Activated CD4-positive, alpha-beta T cell treated with anti-CD3 and anti-CD28 coated beads, Interleukin-2, Interleukin-6, amounts not matched to agents 100 ng/mL and 50 ng/mL, durations not matched to agents 16 hours and 8 hours (primary cell): ENCODE data around the gene NEK6.

Experiments
- DNase-seq: peaks from one replicate; pipeline ENCODE4 v3.0.0-alpha.2; 2020

Gene NEK6

DNA sequence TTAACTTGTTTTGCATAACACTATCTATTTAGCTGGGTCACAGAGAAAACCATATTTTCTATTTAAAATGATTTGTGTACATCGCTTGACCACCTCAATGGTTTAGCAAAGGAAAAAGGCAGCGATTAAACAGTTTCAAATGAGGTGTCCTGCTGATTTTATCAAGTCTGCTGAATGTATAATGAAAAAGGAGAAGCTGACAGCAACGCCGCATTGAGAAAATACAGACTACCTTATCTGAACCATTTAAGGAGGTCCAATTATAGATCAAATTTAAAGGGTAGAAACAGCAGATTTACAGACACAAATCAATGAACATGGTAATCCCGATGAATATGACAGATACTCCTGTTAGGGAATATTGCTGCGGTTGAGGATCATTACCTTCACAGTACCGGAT lies 127.9 kb downstream of the NEK6 start:
- no peak for DNase-seq

DNA sequence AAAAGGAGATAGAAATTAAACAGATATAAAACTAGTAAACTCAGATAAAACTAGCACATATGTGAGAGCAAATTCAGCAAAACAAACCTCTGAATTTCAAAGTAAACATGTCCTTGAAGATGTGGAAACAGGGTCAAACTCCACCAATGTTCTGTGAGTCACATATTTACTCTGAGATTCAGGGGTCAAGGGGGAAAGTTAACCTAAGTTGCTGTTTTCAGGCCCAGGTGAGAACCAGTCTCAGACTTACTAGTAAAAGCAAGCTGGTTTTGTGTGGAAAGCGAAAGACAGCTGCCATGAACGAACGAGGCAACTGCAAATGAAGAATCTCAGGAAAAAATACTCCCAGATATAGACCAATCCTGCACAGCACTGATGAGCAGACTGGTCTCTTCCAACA lies 128.5 kb downstream of the NEK6 start:
- no peak for DNase-seq

DNA sequence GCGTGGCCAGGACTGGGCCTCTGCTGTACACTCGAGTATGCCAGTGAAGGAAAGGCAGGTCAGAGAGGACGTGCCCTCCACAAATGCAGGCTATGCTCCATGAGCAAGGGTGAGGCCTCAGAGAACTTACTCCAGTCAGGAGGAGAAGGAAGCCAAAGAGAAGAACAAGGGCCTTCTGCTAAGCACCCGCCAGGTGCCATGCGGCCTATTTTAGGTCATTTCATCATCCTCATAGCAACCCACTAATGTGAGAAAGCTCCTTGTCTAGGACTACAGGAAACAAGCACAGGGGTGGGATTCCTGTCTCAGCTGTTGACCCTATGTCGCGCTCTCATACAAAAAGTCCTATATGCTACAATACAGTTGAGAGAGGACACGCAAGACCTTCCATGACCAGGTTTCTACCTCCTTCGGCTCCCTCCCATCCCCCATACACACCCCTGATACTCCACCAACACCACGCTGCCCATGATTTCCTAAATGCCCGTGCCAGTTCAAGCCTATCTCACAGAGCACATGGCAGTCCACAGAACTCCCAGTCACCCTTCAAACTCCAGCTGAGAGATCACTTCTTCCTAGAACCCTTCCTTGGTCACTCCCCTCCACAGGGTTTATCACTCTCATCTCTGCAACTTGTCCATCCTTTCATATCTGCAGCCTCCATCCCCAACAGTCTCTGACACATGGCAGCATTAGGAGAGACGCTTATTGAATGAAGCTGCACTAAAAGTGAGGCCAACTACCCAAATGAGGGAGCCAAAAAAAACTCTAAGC lies 130.7 kb downstream of the NEK6 start:
- no peak for DNase-seq

DNA sequence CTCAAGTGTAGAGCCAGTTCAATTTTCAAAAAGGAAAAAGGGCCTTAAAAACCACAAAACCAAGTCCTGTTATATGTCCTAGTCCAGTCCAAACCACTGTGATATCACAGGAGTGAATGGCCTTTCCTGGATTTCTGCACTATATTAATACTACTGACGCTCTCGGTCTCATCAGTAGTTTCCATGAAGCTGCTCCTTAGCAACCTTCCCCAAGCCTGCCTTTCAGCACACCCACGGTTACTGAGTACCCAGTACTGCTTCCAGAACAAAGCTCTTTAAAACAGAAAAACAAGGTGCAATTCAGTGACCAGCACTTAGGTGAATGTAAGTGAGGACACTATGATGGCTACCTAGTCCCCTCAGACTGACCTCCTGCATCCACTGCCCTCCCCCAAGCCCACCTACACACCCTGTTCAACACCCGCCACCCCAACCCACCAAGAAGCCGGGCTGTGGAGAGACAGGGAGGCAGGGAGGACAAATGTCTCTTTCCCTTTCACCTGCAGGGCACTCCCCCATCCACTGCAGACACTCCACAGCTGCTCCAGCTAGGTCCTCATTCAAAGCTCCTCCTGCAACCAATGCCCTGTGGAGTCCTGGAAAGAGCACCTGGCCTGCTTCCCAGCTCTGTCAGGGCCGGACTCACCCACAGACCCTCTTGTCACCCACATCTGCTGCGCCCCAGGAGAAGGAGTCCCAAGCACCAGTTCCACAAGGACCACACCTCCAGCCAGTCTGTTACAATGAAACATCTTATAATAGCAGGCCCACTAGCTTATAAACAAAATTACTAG lies 131.6 kb downstream of the NEK6 start:
- DNase-seq = no peak

DNA sequence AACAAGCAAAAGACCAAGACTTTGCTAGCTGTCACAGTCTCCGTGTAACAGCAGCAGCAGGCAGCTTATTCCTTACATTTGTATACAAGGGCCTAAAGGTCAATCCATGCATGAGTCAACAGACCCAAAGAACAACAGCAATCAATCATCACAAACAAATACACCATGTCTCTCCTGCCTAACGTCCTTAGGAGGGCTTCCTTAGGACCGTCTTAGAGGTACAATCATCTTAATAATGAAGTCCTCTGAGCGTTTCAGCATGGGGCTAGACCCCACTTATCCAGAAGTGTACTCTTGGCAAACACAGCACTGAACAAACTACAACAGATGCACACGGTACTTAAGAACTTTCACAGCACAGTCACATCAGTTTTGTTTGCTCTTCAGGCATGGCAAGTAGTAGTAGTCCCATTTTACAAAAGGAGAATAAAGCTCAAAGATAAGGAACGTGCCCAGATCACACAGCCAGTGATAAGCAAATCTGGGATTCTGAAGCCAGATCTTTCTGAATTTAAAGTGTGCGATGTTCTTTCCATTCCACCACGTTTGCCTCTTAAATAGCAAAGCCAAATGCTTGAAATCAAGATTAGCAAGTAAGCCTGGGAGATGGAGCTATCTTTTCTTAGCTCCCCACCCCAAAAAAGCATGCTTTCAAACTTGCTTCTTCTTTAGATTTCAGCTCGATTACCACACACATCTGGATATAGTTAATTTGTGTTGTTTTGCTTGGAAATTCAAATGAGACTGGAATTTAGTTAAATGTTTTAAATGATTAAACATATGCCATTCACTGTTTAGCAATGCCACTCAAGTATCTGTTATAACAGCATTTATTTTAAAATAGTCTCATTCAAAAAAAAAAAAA lies 133.3 kb downstream of the NEK6 start:
- DNase-seq = no peak

DNA sequence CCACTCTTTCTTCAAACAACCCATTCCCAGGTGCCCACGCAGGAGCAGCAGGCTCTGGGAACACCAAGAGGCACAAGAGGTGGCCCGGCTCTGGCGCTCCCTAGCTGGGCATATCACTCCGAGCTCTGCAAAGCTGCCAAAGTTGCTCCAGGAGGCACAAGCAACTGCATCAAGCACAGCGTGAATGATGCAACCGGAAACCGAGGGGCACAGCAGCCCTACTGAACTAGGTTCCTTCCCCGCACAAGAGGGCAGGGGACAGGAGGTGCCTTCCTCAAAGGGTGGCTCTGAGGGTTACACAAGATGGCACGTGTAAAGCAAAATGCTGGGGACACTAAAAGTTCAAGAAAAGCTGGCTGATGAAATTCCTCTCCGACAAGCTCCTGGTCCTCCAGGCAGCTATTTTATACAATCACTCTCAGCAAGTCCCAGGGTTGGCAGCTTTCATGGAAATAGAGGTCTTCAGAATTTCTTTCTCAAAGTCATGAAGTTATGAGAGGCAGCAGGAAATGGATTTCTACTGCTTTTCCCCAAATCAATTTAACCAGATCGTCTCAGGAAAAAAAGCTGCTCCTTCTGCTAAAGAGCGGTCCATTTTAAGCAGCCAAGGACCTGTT lies 134.6 kb downstream of the NEK6 start:
- no peak for DNase-seq

DNA sequence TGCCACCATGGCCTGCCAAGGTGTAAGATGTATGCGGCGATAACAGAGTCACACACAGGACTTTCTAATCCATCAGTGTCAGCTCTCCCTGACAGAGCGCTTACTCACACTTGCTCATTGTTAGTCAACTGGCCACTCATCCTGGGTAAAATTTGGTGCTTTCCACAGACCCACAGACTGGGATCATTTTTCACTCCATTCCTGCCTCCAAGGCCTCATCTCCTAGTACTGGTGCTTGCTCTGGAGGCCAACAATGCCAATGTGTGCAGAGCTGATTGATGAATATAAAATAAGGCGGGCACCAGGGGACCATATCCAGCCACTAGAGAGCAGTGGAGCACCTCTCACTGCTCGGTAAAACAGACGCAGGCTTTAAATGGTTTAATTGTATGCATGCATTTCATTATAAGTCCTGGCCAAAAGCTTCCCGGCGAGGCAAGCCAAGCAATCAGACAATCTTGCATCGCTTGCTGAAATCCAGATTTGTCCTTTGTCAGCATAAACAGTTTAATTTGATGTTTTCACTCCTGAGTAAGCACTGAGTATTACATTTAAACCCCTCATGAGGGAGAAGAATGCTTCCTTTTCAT lies 135.2 kb downstream of the NEK6 start:
- DNase-seq = peak; percentile 25

DNA sequence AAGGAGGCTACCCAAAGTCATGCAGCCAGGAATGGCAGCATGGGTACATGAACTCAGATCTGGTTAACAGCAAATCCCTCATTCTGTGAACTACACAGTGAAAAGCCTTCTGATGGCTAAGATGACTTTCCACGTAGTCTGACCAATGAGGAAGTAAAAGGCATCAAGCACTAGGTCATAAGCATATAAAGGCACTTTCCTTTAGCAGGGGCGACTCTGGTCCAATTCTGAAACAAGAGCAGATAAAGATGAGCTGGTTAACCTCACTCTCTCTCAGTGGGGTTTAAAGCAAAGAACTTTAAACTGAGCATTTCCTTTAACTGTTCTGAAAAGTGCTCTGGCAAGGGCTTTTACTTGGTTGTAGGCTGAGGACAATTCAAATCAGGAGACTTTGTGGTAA lies 136.4 kb downstream of the NEK6 start:
- DNase-seq = peak; percentile 66

DNA sequence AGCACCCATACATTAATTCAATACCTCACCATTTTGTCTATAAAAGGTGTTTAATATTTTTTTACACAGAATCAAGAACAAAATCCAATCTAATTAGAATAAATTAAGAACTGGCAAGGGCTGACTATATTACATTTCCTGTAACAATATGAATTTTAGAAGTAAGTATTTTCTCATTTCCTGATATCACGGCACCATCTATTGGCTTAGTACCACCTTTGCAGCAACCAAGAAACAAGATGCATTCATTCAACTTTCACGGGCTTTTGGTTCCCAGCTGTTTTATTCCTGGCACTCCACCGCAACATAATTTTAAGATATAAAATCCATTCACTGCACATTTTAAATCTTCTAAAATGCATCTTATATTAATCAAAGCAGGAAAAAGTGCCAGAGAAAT lies 136.8 kb downstream of the NEK6 start:
- no peak for DNase-seq

DNA sequence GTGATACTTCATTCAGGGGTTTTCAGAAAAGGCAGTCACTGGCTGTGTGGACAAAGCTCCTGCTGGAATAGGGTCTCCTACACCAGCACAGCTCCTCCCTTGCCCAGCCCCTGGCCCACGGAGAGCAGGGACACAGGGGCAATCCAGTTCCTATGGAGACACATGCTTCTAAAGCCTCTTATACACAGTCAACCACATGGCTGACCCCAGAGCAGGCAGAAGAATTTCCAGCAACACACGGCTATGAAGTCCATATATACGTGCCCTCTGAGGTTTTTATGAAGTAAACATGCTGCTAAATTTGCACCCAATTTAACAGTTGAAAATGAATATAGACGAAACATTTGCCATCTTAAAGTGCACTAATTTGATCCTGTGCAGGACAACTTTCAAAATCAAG lies 138.1 kb downstream of the NEK6 start:
- DNase-seq = no peak

DNA sequence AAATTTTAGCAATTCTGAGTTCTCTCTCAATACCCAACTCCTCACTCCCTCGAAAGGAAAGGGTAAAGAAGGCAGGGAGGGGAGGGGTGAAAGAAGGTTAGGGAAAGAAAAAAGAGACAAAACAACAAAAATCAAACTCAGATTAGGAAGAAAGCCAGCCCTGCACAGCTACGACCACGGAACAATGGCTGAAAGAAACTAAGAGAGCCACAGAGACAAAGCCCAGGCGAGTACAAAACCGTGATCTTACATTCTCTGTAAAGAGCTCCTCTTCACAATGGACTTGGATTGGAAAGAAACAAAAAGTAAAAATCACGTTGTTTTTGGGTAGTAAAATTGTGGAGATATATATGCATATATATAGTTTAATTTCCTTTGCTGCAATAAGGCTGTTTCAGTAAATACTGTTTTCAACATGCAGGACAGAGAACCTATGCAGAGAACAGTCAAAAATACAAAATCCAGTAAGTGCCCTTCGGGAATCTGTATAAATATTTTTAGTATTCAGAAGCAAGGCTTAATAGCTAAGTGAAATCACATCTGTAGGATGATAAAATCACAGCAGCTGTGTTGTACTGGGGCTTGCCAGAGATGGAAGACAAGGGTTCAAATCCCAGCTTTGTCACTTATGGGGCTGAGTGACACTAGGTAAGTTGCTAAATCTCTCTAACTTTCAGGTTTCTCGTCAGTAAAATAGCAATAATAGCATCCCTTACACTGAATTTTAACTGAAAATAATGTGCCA lies 140.6 kb downstream of the NEK6 start:
- DNase-seq = no peak

DNA sequence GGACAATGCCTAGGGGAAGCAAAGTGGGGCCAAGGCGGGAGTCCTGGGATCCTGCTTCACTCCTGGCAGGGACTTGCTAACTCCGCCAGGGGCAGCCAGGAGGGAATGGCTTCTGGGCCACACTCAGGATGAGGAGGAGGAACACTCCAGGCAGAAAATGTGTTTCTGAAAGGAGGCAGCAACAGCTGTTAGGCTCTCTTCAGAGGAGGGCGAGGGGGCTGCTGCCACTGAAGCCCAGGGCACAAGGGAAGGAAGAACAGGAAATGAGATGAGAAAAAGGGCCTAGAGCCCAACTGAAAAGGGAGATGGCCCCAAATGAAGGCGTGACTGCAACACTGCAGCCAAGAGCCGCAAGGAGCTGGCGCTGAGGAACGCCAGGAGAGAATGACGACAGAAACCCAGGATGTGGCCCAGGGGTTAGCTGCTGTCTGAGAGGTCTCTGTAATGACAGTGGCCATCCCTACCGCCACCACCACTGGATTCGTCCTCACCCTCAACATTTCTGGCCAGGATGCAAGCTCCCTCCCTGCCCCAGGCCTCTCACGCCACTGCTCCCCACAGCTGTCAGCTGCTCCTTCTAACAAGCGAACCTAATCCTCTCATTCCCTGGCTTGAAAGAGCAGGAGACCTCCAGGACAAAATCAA lies 141.7 kb downstream of the NEK6 start:
- DNase-seq = no peak

DNA sequence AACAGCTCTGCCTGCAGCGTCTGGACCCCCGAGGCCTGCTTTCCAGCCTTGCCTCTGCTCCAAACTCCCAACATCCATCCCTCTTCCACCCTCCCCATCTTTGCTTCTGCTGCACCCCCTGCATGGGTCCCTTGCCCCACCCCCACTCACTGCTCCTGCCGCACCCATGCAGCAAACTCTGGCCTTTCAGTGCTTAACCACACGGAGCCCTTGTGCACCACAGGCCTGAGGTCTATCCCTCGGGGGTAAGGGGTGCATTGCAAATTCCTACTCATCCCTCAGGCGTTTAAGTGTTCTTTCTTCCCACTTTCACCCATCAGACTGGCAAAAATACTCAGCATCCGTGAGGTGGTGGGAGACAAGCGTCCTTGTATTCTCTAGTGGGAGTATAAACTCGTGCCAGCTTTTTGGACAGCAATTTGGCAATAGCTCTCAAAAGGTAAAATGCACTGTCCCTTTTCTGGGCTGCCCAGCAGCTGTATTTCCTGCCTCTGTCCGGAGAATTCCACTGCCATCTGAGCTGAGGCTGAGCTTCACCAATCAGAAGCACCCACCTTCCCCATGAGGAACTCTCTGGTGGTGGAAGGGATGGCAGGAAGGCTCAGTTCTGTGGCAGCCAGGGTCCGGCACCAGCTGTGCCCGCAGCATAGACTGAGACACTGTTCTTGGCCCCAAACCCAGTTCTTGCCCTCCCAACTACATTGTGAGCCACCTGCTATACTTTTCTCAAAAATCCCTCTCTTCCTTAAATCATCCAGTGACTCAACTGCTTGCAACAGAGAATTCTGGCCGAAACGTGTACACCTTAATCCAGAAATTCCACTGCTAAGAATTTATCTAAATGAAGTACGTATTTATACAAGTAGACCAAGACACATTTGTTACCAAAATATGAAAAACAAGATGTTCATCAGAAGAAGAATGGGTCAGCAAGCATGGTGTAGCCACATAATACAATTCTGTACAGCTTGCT lies 142.5 kb downstream of the NEK6 start:
- DNase-seq = no peak
